B cell (primary cell): ENCODE results near the gene ANKRD13C. TPM values are rescaled to one million over a fixed set of nuclear protein-coding genes. Genes with fewer than 3 reads are reported as not detected.
"Not testable (repeated sequence)": the region's sequence is repeated elsewhere in the genome, so short reads cannot be mapped to it uniquely, and the experiment has no call there.

ENCODE experiments used
- ATAC-seq: fragments of 200-7000 bp; cut with Tn5 transposase; one replicate; pipeline ENCODE4 v1.10.0; 2021; ENCODE audit warnings: low read depth, mild to moderate bottlenecking, moderate number of reproducible peaks, moderate library complexity
- CTCF ChIA-PET: fragments of 350-600 bp; sonication (Branson Sonifier 250); formaldehyde crosslinking; loops from one replicate; lab custom pipeline; 2021; ENCODE audit warnings: antibody characterized with exemption, inconsistent platforms; lab: Charles Lee
- POLR2A ChIA-PET: fragments of 350-600 bp; sonication (Branson Sonifier 250); formaldehyde crosslinking; loops from one replicate; lab custom pipeline; 2021; ENCODE audit warnings: antibody characterized with exemption; lab: Charles Lee
- DNase-seq: peaks from one replicate; pipeline ENCODE4 v3.0.0; 2013
- H2AFZ ChIP-seq: 2 replicates; pipeline ENCODE4 v1.6.1; 2012; ENCODE audit warnings: mild to moderate bottlenecking, low read depth, low read length; ENCODE audit not compliant: insufficient read depth, poor library complexity, severe bottlenecking
- H3K27ac ChIP-seq, 2 donors: 1 replicate in 1 of 2; 2 replicates in 1 of 2; pipeline ENCODE4 v1.5.1; 2012 to 2013; ENCODE audit warnings: low read length in 2 of 2, mild to moderate bottlenecking in 2 of 2, moderate library complexity in 1 of 2
- H3K27me3 ChIP-seq, 4 experiments: fragments of 200-600 bp in 1 of 4; sonication (generic) in 1 of 4; replicated peaks in 1 of 4; 1 replicate in 2 of 4; 2 replicates in 2 of 4; pipeline versions ENCODE4 v1.6.1 to v1.7.0; 2013 to 2016; ENCODE audit warnings: low read length in 3 of 4, mild to moderate bottlenecking in 2 of 4, mixed read lengths in 1 of 4, moderate library complexity in 1 of 4; ENCODE audit not compliant: insufficient read depth in 4 of 4, control insufficient read depth in 3 of 4; ENCODE audit errors: control extremely low read depth in 1 of 4
- H3K36me3 ChIP-seq, 2 experiments: replicated peaks in 1 of 2; 1 replicate in 1 of 2; 2 replicates in 1 of 2; pipeline versions ENCODE4 v1.6.1 to v1.7.1; 2013; ENCODE audit warnings: low read length in 1 of 2; ENCODE audit not compliant: insufficient read depth in 2 of 2, control insufficient read depth in 1 of 2; ENCODE audit errors: control extremely low read depth in 1 of 2, extremely low read depth in 1 of 2
- H3K4me1 ChIP-seq, 2 donors: fragments of 200-600 bp in 1 of 2; sonication (generic) in 1 of 2; 1 replicate in 1 of 2; 2 replicates in 1 of 2; pipeline versions ENCODE4 v1.5.1 to v1.6.1; 2013 to 2017; ENCODE audit warnings: low read length in 2 of 2; ENCODE audit not compliant: control insufficient read depth in 2 of 2, insufficient read depth in 2 of 2
- H3K4me2 ChIP-seq: replicated peaks from 2 replicates; pipeline ENCODE3; 2012; ENCODE audit warnings: mild to moderate bottlenecking, low read depth, low read length; ENCODE audit not compliant: poor library complexity, severe bottlenecking
- H3K4me3 ChIP-seq, 5 experiments: fragments of 200-600 bp in 1 of 5; sonication (generic) in 1 of 5; 1 replicate in 3 of 5; 2 replicates in 2 of 5; pipeline versions ENCODE4 v1.5.1 to v1.7.0; 2011 to 2016; ENCODE audit warnings: low read length in 4 of 5, mild to moderate bottlenecking in 4 of 5, low read depth in 2 of 5, control low read depth in 1 of 5, moderate library complexity in 1 of 5; ENCODE audit not compliant: insufficient read depth in 1 of 5; ENCODE audit errors: control extremely low read depth in 1 of 5, extremely low read depth in 1 of 5
- H3K79me2 ChIP-seq: fragments of 200-600 bp; sonication (generic); one replicate; pipeline ENCODE4 v1.6.0; 2016; ENCODE audit warnings: low read length; ENCODE audit not compliant: control insufficient read depth, insufficient read depth
- H3K9ac ChIP-seq: fragments of 200-600 bp; sonication (generic); 2 replicates; pipeline ENCODE4 v1.6.1; 2017; ENCODE audit warnings: mild to moderate bottlenecking, low read length, moderate library complexity
- H3K9me3 ChIP-seq, 3 donors: one replicate each; pipeline versions ENCODE4 v1.6.1 to v1.7.1; 2013; ENCODE audit warnings: low read length in 2 of 3; ENCODE audit not compliant: control insufficient read depth in 2 of 3, insufficient read depth in 1 of 3; ENCODE audit errors: control extremely low read depth in 1 of 3
- H4K20me1 ChIP-seq: 2 replicates; pipeline ENCODE4 v1.6.0; 2012; ENCODE audit warnings: mild to moderate bottlenecking, low read length; ENCODE audit not compliant: insufficient read depth, control insufficient read depth, poor library complexity, severe bottlenecking
- H3K27ac Mint-ChIP-seq: one replicate; pipeline ENCODE4 v1.8.0; 2021; ENCODE audit warnings: mixed read lengths
- H3K27me3 Mint-ChIP-seq: one replicate; pipeline ENCODE4 v1.8.0; 2021; ENCODE audit warnings: mixed read lengths
- H3K4me1 Mint-ChIP-seq: one replicate; pipeline ENCODE4 v1.8.0; 2021; ENCODE audit warnings: mixed read lengths
- H3K4me3 Mint-ChIP-seq: one replicate; pipeline ENCODE4 v1.8.0; 2021; ENCODE audit warnings: mixed read lengths
- H3K9me3 Mint-ChIP-seq: one replicate; pipeline ENCODE4 v1.8.0; 2022; ENCODE audit warnings: mixed read lengths; ENCODE audit not compliant: insufficient read depth
- WGBS: methylation state at CpG from one replicate; pipeline ENCODE4 v1.1.5; 2013; ENCODE audit warnings: missing lambda C conversion rate; ENCODE audit not compliant: insufficient coverage; 5-methylcytosine and 5-hydroxymethylcytosine counted together
- intact Hi-C: fragments of 100-400 bp; cut with micrococcal nuclease; formaldehyde crosslinking; loops from one replicate; pipeline ENCODE4 v1.10.0; 2022
- polyA plus RNA-seq: library from polyadenylated mRNA; depleted of rRNA; stranded (reverse); fragments of >200 nt; gene quantifications from 2 replicates; pipeline ENCODE4 v1.2.3, GENCODE V29; 2012
- total RNA-seq, 2 donors: library from RNA; stranded (reverse); fragments of 120-200 nt in 1 of 2; gene quantifications; 1 replicate in 1 of 2; 2 replicates in 1 of 2; pipeline versions ENCODE4 v1.2.3 to v1.2.4, GENCODE V29; 2013 to 2022

The ANKRD13C gene
- total and polyA plus RNA-seq, 2 donors (not counting 1 experiment from before 2014, with no cell fraction given): 7.9 to 29.9 TPM

GRCh38 chr1:70366997-70367396 lies 12.5 kb upstream of the ANKRD13C start:
- H3K27me3 ChIP-seq, H3K9ac ChIP-seq, H3K36me3 ChIP-seq, H4K20me1 ChIP-seq, H2AFZ ChIP-seq, H3K27me3 Mint-ChIP-seq, H3K79me2 ChIP-seq, H3K4me1 ChIP-seq, H3K9me3 Mint-ChIP-seq, H3K4me3 ChIP-seq, intact Hi-C loops, H3K9me3 ChIP-seq, H3K4me2 ChIP-seq, CTCF ChIA-PET, H3K4me3 Mint-ChIP-seq, H3K4me1 Mint-ChIP-seq, ATAC-seq, POLR2A ChIA-PET, DNase-seq, H3K27ac ChIP-seq, H3K27ac Mint-ChIP-seq: not testable (repeated sequence)
- WGBS: 96% methylated on average over 3 of the region's 3 CpGs

GRCh38 chr1:70366425-70366952 lies 12.0 kb upstream of the ANKRD13C start:
- H4K20me1 ChIP-seq, DNase-seq, H3K9me3 Mint-ChIP-seq, H3K27me3 ChIP-seq, H3K27me3 Mint-ChIP-seq, H3K4me1 Mint-ChIP-seq, H3K79me2 ChIP-seq, H3K9ac ChIP-seq, H3K4me3 Mint-ChIP-seq, H3K4me2 ChIP-seq, H3K4me3 ChIP-seq, H2AFZ ChIP-seq, H3K4me1 ChIP-seq, POLR2A ChIA-PET, ATAC-seq, H3K27ac Mint-ChIP-seq, CTCF ChIA-PET, H3K36me3 ChIP-seq, H3K27ac ChIP-seq, intact Hi-C loops, H3K9me3 ChIP-seq: not testable (repeated sequence)
- 100% methylated on average over 1 of the region's 4 CpGs for WGBS
